ENCODE measurements around the gene MPC1.

GRCh38 chr6:166423051-166423745 lies 40.5 kb upstream of the MPC1 start:
- TF ChIP-seq LEF1 (IDR thresholded peaks at IDR 0.05; ENCODE audit: borderline replicate concordance), result no peak
- no peak for TF ChIP-seq BHLHE40 (IDR thresholded peaks at IDR 0.05; ENCODE audit: borderline replicate concordance)
- TF ChIP-seq, protein P1, sequence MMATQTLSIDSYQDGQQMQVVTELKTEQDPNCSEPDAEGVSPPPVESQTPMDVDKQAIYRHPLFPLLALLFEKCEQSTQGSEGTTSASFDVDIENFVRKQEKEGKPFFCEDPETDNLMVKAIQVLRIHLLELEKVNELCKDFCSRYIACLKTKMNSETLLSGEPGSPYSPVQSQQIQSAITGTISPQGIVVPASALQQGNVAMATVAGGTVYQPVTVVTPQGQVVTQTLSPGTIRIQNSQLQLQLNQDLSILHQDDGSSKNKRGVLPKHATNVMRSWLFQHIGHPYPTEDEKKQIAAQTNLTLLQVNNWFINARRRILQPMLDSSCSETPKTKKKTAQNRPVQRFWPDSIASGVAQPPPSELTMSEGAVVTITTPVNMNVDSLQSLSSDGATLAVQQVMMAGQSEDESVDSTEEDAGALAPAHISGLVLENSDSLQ (IDR thresholded peaks at IDR 0.05), result no peak
- no peak for TF ChIP-seq FOXK2 (IDR thresholded peaks at IDR 0.05)
- TF ChIP-seq NFRKB (IDR thresholded peaks at IDR 0.05), result no peak
- no peak for TF ChIP-seq SP1 (IDR thresholded peaks at IDR 0.05)
- TF ChIP-seq ELF4 (IDR thresholded peaks at IDR 0.05), result no peak
- TF ChIP-seq FOXM1 (IDR thresholded peaks at IDR 0.05; ENCODE audit: borderline replicate concordance), result no peak
- TF ChIP-seq ARNT (IDR thresholded peaks at IDR 0.05), result no peak
- no peak for TF ChIP-seq SUZ12 (IDR thresholded peaks at IDR 0.05)
- TF ChIP-seq CTBP1 (IDR thresholded peaks at IDR 0.05; ENCODE audit: borderline replicate concordance), result no peak
- TF ChIP-seq L3MBTL2 (conservative IDR thresholded peaks at IDR 0.05), result no peak
- TF ChIP-seq FOXA1 (IDR thresholded peaks at IDR 0.05), result no peak
